Parathyroid adenoma (tissue), 2 donors: Measurements from ENCODE around the gene ATP11B.
"Not testable (repeated sequence)": the region's sequence is repeated elsewhere in the genome, so short reads cannot be mapped to it uniquely, and the experiment has no call there.

Experiments
- H2AFZ ChIP-seq: fragments of 300-600 bp; sonication (generic); one replicate; pipeline ENCODE4 v1.7.0; 2017; ENCODE audit warnings: antibody characterized with exemption, mild to moderate bottlenecking
- H3K27ac ChIP-seq: fragments of 300-600 bp; sonication (generic); one replicate; pipeline ENCODE4 v1.7.0; 2017
- H3K27me3 ChIP-seq: fragments of 300-600 bp; sonication (generic); one replicate; pipeline ENCODE4 v1.7.0; 2017; ENCODE audit warnings: low read length; ENCODE audit not compliant: control insufficient read depth, insufficient read depth
- H3K36me3 ChIP-seq: fragments of 300-600 bp; sonication (generic); one replicate; pipeline ENCODE4 v1.7.0; 2017; ENCODE audit warnings: low read length; ENCODE audit not compliant: control insufficient read depth, insufficient read depth
- H3K4me1 ChIP-seq: fragments of 300-600 bp; sonication (generic); one replicate; pipeline ENCODE4 v1.7.0; 2017; ENCODE audit warnings: control low read depth
- H3K4me2 ChIP-seq: fragments of 300-600 bp; sonication (generic); one replicate; pipeline ENCODE4 v1.7.0; 2017; ENCODE audit warnings: low read length
- H3K4me3 ChIP-seq: fragments of 300-600 bp; sonication (generic); one replicate; pipeline ENCODE4 v1.7.0; 2017; ENCODE audit warnings: low read depth, low read length
- H3K79me2 ChIP-seq: fragments of 300-600 bp; sonication (generic); one replicate; pipeline ENCODE4 v1.7.0; 2017; ENCODE audit warnings: control low read depth
- H3K9ac ChIP-seq: fragments of 300-600 bp; sonication (generic); one replicate; pipeline ENCODE4 v1.7.0; 2017; ENCODE audit warnings: mild to moderate bottlenecking
- H3K9me3 ChIP-seq: fragments of 300-600 bp; sonication (generic); one replicate; pipeline ENCODE4 v1.7.0; 2017; ENCODE audit warnings: low read length; ENCODE audit not compliant: control insufficient read depth
- TF ChIP-seq, protein P1 (sequence below): fragments of 300-600 bp; sonication (generic); IDR thresholded peaks from one replicate; pipeline ENCODE4 v1.7.0; 2017; ENCODE audit warnings: antibody characterized with exemption, mild to moderate bottlenecking
- donor health status: primary hyperparathyroidism.

ATP11B gene

DNA sequence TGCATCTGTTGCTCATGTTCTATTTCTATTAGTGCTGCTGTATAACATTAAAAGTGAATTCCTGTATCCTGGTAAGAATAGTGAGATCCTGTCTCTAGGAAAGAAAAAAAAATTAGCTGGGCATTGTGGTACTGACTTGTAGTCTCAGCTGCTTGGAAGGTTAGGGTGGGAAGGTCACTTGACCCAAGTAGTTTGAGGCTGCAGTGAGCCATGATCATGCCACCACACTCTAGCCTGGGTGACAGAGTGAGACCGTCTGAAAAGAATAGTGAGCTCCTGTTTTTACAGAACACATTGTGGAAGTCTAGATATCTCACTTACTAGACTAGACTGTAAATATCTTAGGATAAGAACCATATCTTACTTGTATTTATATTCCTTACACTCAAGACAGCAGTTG, 4.6 kb downstream of the ATP11B start:
- TF ChIP-seq, protein P1, sequence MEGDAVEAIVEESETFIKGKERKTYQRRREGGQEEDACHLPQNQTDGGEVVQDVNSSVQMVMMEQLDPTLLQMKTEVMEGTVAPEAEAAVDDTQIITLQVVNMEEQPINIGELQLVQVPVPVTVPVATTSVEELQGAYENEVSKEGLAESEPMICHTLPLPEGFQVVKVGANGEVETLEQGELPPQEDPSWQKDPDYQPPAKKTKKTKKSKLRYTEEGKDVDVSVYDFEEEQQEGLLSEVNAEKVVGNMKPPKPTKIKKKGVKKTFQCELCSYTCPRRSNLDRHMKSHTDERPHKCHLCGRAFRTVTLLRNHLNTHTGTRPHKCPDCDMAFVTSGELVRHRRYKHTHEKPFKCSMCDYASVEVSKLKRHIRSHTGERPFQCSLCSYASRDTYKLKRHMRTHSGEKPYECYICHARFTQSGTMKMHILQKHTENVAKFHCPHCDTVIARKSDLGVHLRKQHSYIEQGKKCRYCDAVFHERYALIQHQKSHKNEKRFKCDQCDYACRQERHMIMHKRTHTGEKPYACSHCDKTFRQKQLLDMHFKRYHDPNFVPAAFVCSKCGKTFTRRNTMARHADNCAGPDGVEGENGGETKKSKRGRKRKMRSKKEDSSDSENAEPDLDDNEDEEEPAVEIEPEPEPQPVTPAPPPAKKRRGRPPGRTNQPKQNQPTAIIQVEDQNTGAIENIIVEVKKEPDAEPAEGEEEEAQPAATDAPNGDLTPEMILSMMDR, result no peak
- peaks cover 4% of the 10 kb centered on the region for H3K4me1 ChIP-seq
- no peak overlapping the region for H2AFZ ChIP-seq
- no peaks in the 10 kb centered on the region for H3K27me3 ChIP-seq
- no peaks in the 10 kb centered on the region for H3K9me3 ChIP-seq
- H3K4me2 ChIP-seq, result no peak overlapping the region
- H3K27ac ChIP-seq, result no peak overlapping the region
- H3K79me2 ChIP-seq, result peaks cover 21% of the 10 kb centered on the region
- no peak overlapping the region for H3K4me3 ChIP-seq
- no peak overlapping the region for H3K9ac ChIP-seq
- H3K36me3 ChIP-seq, result no peaks in the 10 kb centered on the region

DNA sequence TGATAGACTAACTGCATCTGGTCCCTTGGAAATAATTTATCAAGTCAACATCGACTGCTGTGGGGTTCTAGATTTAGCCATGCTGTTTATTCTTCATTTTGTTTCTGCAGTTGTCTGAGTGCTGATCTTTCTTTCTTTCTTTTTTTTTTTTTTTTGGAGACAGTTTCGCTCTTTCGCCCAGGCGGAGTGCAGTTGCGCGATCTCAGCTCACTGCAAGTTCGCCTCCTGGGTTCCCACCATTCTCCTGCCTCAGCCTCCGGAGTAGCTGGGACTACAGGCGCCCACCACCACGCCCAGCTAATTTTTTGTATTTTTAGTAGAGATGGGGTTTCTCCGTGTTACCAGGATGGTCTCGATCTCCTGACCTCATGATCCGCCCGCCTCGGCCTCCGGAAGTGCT, 5.8 kb downstream of the ATP11B start:
- not testable (repeated sequence) for H3K36me3 ChIP-seq, H3K4me2 ChIP-seq, H3K27ac ChIP-seq, H3K4me3 ChIP-seq, H3K4me1 ChIP-seq, H3K9ac ChIP-seq, H3K9me3 ChIP-seq, H2AFZ ChIP-seq, H3K27me3 ChIP-seq
- peaks cover 21% of the 10 kb centered on the region for H3K79me2 ChIP-seq

DNA sequence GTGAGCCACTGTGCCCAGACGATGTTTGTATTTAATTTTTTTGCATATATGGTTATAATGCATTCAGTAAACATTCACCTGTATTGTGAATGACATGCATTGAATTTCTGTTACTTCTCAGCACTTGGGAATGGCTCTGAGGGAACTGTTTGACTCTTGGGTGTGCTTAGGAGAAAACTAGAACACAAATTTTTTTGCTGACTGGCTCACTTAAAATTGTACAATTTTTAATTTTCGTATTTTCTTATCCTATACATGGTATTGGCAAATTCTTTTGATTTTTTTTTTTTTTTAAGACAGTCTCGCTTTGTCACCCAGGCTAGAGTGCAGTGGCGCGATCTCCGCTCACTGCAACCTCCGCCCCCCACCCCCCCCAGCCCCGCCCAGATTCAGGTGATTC, 7.2 kb downstream of the ATP11B start:
- Histone ChIP-seq H3K79me2 (peaks cover 32% of the 10 kb centered on the region), H3K4me1 (peaks cover 4% of the 10 kb centered on the region), H2AFZ (no peak overlapping the region), H3K27me3 (no peaks in the 10 kb centered on the region), H3K27ac (no peak overlapping the region), H3K4me2 (no peak overlapping the region), H3K4me3 (no peak overlapping the region), H3K36me3 (no peaks in the 10 kb centered on the region), H3K9ac (no peak overlapping the region), H3K9me3 (no peaks in the 10 kb centered on the region)
- TF ChIP-seq, protein P1, result no peak

DNA sequence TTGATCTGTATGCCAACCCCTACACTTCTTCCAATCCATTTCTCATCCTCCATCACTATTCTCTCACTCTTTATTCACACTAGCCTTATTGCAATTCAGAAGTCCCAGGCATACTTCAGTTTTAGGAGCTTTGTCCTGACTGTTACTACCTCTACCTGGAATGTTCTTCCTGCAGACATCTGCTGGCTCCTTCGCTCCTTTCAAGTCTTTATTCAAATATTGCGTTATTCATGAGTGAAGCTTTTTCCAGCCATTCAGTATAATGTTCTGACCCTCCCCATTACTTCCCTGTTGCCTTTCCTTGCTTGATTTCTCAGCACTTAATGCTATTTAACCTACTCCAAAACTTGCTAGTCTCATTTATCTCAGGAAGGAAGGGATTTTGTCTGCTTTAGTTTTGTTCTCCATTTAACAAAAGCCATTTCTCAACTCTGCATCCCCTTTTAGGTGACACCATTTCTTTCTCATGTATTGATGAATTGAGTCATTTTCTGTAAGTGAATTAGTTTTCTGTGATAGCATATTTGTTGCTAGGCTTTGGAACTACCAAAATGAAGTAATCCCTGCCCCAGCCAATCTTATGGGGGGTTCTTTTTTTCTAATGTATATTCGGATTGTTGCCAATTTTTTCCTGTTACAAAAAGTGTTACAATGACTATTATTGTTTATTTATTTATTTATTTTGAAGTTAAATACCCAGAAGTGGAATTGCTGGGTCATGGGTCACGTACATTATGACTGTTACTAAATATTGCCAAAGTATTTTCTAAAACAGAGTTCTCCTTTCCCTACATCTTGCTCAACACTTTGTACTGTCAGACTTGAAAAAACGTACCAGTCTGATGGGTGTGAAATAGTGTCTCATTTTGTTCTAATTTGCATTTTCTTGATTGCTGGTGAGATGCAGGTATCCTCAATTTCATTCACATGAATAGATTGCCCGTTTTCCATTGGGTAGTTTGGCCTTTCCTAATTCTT, 9.4 kb downstream of the ATP11B start:
- TF ChIP-seq, protein P1, result no peak
- Histone ChIP-seq H3K4me2 (no peak overlapping the region), H3K4me1 (no peaks in the 10 kb centered on the region), H2AFZ (no peak overlapping the region), H3K4me3 (no peak overlapping the region), H3K36me3 (no peaks in the 10 kb centered on the region), H3K27ac (no peak overlapping the region), H3K27me3 (no peaks in the 10 kb centered on the region), H3K9me3 (no peaks in the 10 kb centered on the region), H3K9ac (no peak overlapping the region), H3K79me2 (peaks cover 38% of the 10 kb centered on the region)

DNA sequence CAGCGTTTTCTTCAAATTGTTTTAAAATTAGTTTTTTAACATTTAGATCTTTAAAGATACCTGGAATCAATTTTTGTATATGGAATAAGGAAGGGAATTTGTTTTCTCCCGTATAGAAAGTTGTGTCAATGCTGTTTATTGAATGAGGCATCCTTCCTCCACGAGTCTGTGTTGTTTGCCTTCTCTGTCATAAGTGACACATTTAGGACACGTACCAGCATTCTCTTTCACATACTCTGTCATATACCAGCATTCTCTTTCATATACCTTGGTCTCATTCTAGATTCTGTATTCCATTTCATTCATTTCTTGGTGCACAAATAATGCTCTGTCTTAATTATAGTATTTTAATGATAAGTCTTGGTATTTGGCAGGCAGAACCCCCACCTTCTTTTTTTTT, 10.3 kb downstream of the ATP11B start:
- Histone ChIP-seq H3K9ac (no peak overlapping the region), H2AFZ (no peak overlapping the region), H3K4me1 (no peaks in the 10 kb centered on the region), H3K36me3 (no peaks in the 10 kb centered on the region), H3K9me3 (no peaks in the 10 kb centered on the region), H3K4me3 (no peak overlapping the region), H3K27me3 (no peaks in the 10 kb centered on the region), H3K79me2 (peaks cover 41% of the 10 kb centered on the region), H3K27ac (no peak overlapping the region), H3K4me2 (no peak overlapping the region)
- TF ChIP-seq, protein P1, result no peak
